GM10847 (cell line): ENCODE results near the gene GFPT2.

Experiments used
- POLR2A ChIP-seq: IDR thresholded peaks from 2 replicates; pipeline ENCODE4 v1.6.1; 2011; ENCODE audit not compliant: insufficient read length; ENCODE audit errors: extremely low read depth

The GFPT2 gene

DNA sequence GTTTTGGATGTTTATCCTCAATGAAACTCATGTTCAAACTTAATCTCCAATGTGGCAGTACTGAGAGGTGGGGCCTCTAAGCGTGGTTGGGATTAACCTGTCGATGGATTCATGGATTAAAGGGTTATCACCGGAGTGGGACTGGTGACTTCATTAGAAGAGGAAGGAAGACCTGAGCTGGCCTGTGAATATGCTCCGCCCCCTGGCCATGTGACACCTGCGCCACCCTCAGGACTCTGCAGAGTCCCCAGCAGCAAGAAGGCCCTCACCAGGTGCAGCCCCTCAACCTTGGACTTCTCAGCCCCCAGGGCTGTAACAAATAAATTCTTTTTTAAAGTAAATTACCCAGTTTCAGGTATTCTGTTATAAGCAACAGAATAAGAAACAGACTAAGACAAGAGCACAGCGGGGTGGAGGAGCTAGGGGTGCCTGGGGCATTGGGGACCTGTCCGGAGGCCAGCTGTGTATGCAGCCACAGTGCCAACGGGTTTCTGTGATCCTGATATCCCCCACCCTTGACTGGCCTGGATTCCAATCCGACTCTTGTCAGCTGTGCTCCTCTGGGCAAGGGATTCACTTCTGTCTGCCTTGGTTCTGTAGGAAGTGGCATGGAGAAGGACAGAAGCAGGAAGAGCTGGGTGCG is 58.1 kb downstream of the GFPT2 start:
- TF ChIP-seq POLR2A = no peak

DNA sequence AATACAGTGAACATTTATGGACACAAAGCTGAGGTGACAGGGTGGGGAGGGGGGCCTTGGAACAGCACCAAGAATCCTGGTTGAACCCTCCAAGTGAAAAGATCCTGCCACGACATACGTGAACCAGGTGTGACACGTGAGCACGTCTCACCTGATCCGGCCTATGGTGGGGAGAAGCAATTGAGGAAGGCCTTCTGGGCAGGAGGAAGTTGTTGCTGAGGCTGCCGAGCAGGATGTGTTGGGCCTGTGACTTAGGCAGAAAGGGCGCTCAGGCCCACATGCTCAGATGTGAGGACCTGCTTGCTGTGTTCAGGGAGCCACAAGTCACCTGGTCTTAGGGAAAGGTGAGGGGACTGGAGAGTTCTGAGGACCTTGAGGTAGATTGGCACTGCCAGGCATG is 58.7 kb downstream of the GFPT2 start:
- TF ChIP-seq POLR2A = no peak

DNA sequence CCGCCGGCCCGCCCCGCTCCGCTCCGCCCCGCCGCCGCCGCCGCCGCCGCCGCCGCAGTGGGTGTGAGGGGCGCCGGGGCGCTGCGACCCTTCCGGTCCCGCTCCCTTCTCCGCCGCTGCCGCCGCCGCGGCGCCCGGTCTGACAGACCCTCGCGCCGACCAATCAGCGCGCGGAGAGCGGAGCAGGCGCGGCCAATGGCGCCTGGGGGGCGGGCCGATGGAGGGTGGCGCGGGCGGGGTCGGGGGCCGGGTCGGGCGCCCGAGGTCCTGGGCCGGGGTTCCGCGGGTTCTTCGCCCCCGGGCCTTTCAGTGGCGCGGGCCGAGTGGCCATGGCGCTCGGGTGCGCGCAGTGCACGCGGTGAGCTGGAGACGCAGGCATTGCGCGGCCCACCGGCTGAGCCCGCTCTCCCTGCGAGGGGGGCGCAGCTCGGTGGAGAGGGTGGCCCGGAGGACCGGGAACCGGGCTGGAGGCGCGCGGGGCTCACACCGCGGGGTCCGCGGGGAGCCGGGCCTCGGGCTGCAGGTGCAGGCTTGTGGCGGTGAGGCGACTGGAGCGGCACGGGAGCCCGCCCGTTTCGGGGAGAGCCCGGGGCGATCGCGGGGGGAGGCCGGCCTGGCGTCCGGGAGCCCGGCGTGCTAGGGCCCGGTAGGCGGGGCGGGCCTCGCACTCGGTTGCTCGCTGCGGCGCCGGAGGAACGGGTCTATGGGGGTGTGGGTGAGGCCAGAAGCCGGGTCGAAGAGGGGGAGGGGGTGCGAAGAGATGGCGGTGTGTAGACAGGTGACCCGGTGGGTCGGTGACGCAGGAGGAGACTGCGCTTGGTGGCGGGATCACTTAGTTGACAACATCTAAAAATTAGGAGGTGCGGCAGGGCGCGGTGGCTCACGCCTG is 60.9 kb downstream of the GFPT2 start, which contains the start of gene MAPK9:
Gene MAPK9, minus strand, starts transcription at position 141 of the 889 bp plus-strand sequence. CDS start 11,522 bp downstream, outside the sequence.
- TF ChIP-seq POLR2A = peak; percentile 48

GRCh38 chr5:180291234-180291940 is 61.7 kb downstream of the GFPT2 start:
- TF ChIP-seq POLR2A = no peak

DNA sequence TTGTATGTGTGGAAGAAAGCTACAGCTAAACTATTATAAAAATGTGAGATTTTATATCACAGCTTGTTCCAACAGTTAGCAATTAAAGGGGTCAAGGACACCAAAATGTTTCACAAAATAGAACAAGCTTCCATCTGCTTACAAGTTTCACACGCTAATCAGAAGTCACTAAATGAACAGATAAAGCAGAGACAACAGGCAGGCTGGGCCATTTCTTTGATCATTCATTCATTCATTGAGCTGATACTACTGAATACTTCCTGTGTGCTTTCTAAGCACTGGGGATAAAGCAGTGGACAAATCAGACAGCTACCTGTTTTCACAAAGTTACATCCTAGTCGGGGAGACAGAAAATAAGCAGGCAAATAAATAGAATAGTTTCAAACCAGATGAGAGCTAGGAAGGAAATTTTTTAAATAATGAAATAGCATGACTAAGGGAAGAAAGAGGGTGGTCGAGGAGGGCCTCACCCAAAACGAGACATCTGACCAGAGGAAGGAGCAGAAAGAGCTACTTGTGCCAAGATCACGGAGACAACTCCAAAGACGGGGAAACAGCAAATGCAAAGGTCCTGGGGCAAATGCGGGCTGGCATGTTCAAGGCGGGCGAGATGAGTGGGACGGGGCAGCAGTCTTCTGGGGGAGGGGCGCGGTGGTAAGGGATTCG is 62.4 kb downstream of the GFPT2 start:
- no peak for TF ChIP-seq POLR2A

DNA sequence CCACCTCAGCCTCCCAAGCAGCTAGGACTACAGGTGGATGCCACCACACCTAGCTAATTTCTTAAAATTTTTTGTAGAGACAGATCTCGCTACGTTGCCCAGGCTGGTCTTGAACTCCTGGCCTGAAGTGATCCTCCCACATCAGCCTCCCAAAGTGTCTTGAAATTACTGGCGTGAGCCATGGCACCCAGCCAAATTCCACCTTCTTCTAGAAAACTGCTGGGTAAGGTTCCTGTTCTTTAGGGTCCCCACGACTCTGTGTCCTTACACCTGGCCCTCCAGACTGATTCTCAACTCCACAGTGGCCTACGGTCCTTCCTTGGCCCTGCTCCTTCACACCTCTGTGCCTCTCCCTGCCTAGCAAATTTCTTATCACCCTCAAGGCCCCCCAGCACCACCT is 63.2 kb downstream of the GFPT2 start:
- TF ChIP-seq POLR2A = no peak

GRCh38 chr5:180289433-180289832 is 63.7 kb downstream of the GFPT2 start:
- TF ChIP-seq POLR2A = no peak

DNA sequence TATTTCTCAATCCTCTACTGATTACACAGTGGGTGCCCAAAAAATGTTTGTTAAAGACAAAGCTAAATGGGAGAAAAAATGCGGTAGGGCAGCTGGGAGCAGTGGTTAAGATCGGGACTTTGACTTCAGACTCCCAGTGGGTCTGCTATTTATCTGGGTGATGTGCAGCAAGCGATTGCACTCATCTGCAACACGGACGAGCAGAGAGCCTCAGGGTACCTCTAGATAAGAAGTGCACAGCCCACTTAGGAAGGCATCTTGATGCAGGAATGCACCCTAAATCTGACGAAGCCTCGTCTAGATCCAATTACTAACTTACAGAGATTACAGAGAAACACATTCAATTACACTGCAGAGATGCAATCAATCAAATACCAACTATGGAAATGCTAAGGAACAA is 65.3 kb downstream of the GFPT2 start:
- TF ChIP-seq POLR2A = no peak

- no peak for TF ChIP-seq POLR2A
These were observed 65.7 kb downstream of the GFPT2 start for GRCh38 chr5:180287404-180287803.

DNA sequence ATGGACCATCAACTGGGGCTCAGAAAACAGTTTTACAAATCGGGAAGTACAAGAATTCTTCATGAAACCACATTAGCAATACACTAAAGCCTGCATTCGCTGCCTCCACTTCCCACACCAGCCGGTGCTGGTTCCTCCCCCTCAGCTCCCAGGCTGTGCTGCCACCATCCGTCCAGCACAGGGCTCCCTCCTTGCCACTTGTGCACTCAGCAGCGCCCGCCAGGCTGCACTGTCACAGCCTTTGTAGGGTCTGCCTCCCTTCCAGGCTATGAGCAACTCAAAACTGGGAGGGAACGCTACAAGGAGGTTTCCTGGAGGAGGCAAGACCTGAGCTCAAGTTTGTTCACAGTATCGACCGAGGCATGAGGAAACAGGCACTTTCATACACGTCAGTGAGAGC is 69.0 kb downstream of the GFPT2 start:
- TF ChIP-seq POLR2A = no peak

GRCh38 chr5:180283026-180283615 is 70.0 kb downstream of the GFPT2 start:
- TF ChIP-seq POLR2A = no peak

GRCh38 chr5:180282281-180282680 is 70.9 kb downstream of the GFPT2 start:
- no peak for TF ChIP-seq POLR2A

DNA sequence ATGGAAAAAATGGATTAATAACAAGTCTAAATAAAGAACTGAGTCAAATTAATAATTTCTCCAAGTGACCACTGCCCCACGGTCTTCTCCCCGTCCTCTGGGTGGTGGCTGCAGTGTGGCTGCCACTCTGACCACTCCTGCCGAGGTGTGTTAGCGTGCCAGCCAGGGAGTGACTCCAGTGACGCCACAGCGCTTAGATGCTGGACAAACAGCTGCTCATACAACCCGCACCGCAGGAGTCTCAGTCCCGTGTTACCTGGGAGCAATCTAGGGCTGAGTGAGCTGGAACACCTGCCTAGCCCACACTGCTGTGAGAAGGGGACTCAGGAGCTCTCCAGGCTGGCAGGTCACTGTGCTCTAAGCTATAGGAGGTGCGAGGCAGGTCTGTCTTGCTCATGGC is 71.4 kb downstream of the GFPT2 start:
- no peak for TF ChIP-seq POLR2A

- TF ChIP-seq POLR2A = no peak
These were observed 78.4 kb downstream of the GFPT2 start for GRCh38 chr5:180274695-180275094.

DNA sequence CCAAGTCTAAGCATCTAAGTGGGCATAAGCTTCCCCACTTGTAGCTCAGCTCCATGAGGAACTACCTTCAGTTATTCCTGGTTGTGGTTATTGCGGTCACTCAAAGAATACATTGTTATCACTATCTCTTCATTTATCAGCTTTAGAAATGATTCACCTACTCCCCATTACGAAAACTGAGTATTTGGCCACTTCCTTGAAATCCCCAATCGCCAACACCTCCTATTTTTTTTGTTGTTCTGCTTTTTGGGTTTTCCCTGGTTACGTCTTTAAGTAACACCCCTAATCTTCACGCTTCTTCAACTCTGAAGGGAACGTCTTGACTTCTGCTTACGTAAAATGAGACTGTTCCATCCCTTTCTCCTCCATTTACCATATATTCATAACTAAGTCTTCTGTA is 81.9 kb downstream of the GFPT2 start:
- no peak for TF ChIP-seq POLR2A
